IMR-90 (cell line): ENCODE measurements around the gene CAMK2D. TPM values are rescaled to one million over a fixed set of nuclear protein-coding genes. Genes with fewer than 3 reads are reported as not detected.
"Not testable (repeated sequence)": the region's sequence is repeated elsewhere in the genome, so short reads cannot be mapped to it uniquely, and the experiment has no call there.

ENCODE experiments used
- ATAC-seq: fragments of 200-7000 bp; cut with Tn5 transposase; 2 replicates; pipeline ENCODE4 v1.9.1; 2020; ENCODE audit warnings: low read depth, mild to moderate bottlenecking, moderate library complexity
- BruUV-seq: library from RNA; stranded (reverse); fragments of 400-500 nt; replicated peaks from 2 replicates; lab custom pipeline; 2021; lab: Mats Ljungman, UMichigan
- CTCF ChIA-PET: fragments of 300-600 bp; formaldehyde crosslinking; extraction: SDS; loops from one replicate; lab custom pipeline; 2021; ENCODE audit warnings: antibody characterized with exemption; lab: Yijun Ruan, JAX
- POLR2A ChIA-PET: fragments of 300-600 bp; sonication (Branson Sonifier 250); formaldehyde crosslinking; loops from one replicate; lab custom pipeline; 2022; ENCODE audit warnings: antibody characterized with exemption; ENCODE audit not compliant: unreplicated experiment; lab: Charles Lee
- DNase-seq: peaks from one replicate; pipeline ENCODE4 v3.0.0; 2013
- H2AFZ ChIP-seq: replicated peaks from 2 replicates; pipeline ENCODE3; 2013; ENCODE audit warnings: low read length, mild to moderate bottlenecking; ENCODE audit not compliant: poor library complexity
- H2AK5ac ChIP-seq: 2 replicates; pipeline ENCODE4 v1.6.1; 2013; ENCODE audit warnings: low read depth, low read length, inconsistent platforms
- H2AK9ac ChIP-seq: replicated peaks from 2 replicates; pipeline ENCODE3; 2013; ENCODE audit warnings: mild to moderate bottlenecking, low read depth, low read length, moderate library complexity; ENCODE audit not compliant: poor library complexity
- H2BK120ac ChIP-seq: 2 replicates; pipeline ENCODE4 v1.6.1; 2013; ENCODE audit warnings: low read depth, low read length, inconsistent platforms
- H2BK15ac ChIP-seq: 3 replicates; pipeline ENCODE4 v1.6.1; 2013; ENCODE audit warnings: low read depth, low read length, inconsistent platforms
- H2BK20ac ChIP-seq: 2 replicates; pipeline ENCODE4 v1.6.1; 2013; ENCODE audit warnings: low read depth, mild to moderate bottlenecking, inconsistent platforms, low read length, moderate library complexity
- H2BK5ac ChIP-seq: 2 replicates; pipeline ENCODE4 v1.6.1; 2013; ENCODE audit warnings: mild to moderate bottlenecking, low read depth, low read length, inconsistent platforms; ENCODE audit not compliant: poor library complexity, severe bottlenecking
- H3K14ac ChIP-seq: replicated peaks from 2 replicates; pipeline ENCODE4 v1.6.1; 2013; ENCODE audit warnings: low read depth, low read length, inconsistent platforms
- H3K18ac ChIP-seq: 2 replicates; pipeline ENCODE4 v1.6.1; 2013; ENCODE audit warnings: low read depth, low read length, control low read depth
- H3K23ac ChIP-seq: 2 replicates; pipeline ENCODE4 v1.6.1; 2013; ENCODE audit warnings: low read depth, low read length, inconsistent platforms
- H3K27ac ChIP-seq: 2 replicates; pipeline ENCODE4 v1.5.1; 2013; ENCODE audit warnings: mild to moderate bottlenecking, control low read depth, low read length; ENCODE audit not compliant: insufficient read depth
- H3K27me3 ChIP-seq: 2 replicates; pipeline ENCODE4 v1.6.1; 2013; ENCODE audit warnings: low read length; ENCODE audit not compliant: control insufficient read depth, insufficient read depth
- H3K36me3 ChIP-seq: 2 replicates; pipeline ENCODE4 v1.6.1; 2013; ENCODE audit warnings: low read length, mixed read lengths; ENCODE audit not compliant: control insufficient read depth, insufficient read depth
- H3K4ac ChIP-seq: 2 replicates; pipeline ENCODE4 v1.6.1; 2013; ENCODE audit warnings: low read depth, low read length, inconsistent platforms
- H3K4me1 ChIP-seq: 2 replicates; pipeline ENCODE4 v1.6.1; 2013; ENCODE audit warnings: low read length, mixed read lengths; ENCODE audit not compliant: control insufficient read depth, insufficient read depth
- H3K4me2 ChIP-seq: 2 replicates; pipeline ENCODE4 v1.6.1; 2013; ENCODE audit warnings: low read depth, mild to moderate bottlenecking, control low read depth, low read length, moderate library complexity
- H3K4me3 ChIP-seq: 2 replicates; pipeline ENCODE4 v1.5.1; 2013; ENCODE audit warnings: low read depth, mild to moderate bottlenecking, control low read depth, low read length, moderate library complexity; ENCODE audit not compliant: insufficient read depth
- H3K56ac ChIP-seq: 2 replicates; pipeline ENCODE4 v1.6.1; 2013; ENCODE audit warnings: low read length, inconsistent platforms; ENCODE audit not compliant: insufficient read depth; ENCODE audit errors: extremely low read depth
- H3K79me1 ChIP-seq, 2 experiments: 2 replicates each; pipeline ENCODE4 v1.6.1; 2013; ENCODE audit warnings: low read length in 2 of 2, inconsistent platforms in 1 of 2, low read depth in 1 of 2
- H3K9ac ChIP-seq: 2 replicates; pipeline ENCODE4 v1.6.1; 2013; ENCODE audit warnings: low read depth, low read length, control low read depth
- H3K9me1 ChIP-seq: 2 replicates; pipeline ENCODE4 v1.6.1; 2013; ENCODE audit warnings: low read length, inconsistent platforms; ENCODE audit not compliant: insufficient read depth
- H3K9me3 ChIP-seq: 2 replicates; pipeline ENCODE4 v1.6.1; 2013; ENCODE audit warnings: low read length; ENCODE audit not compliant: control insufficient read depth, insufficient read depth
- H4K20me1 ChIP-seq: 2 replicates; pipeline ENCODE4 v1.6.1; 2013; ENCODE audit warnings: low read length, inconsistent platforms; ENCODE audit not compliant: insufficient read depth
- H4K5ac ChIP-seq: 2 replicates; pipeline ENCODE4 v1.6.1; 2013; ENCODE audit warnings: mild to moderate bottlenecking, low read depth, low read length, control low read depth
- H4K8ac ChIP-seq, 2 experiments: 2 replicates each; pipeline ENCODE4 v1.6.1; 2013; ENCODE audit warnings: low read depth in 2 of 2, low read length in 2 of 2, control low read depth in 1 of 2, inconsistent platforms in 1 of 2
- H4K91ac ChIP-seq: 2 replicates; pipeline ENCODE4 v1.6.1; 2013; ENCODE audit warnings: low read depth, low read length, inconsistent platforms; ENCODE audit not compliant: insufficient read depth
- WGBS, 2 experiments: methylation state at CpG; one replicate each; pipeline versions ENCODE4 v1.1.5 to v1.1.7; 2013; ENCODE audit warnings: missing lambda C conversion rate in 2 of 2; ENCODE audit not compliant: insufficient read length in 1 of 2; ENCODE audit errors: extremely low coverage in 2 of 2; 5-methylcytosine and 5-hydroxymethylcytosine counted together
- dilution Hi-C: fragments of 300-500 bp; cut with HindIII; formaldehyde crosslinking; loops from one replicate; pipeline ENCODE4 v1.14.3; 2018; ENCODE audit warnings: low sequenced_read_pairs; ENCODE audit not compliant: unreplicated experiment
- in situ Hi-C: fragments of 300-500 bp; cut with MboI; formaldehyde crosslinking; loops from 3 replicates; pipeline ENCODE4 v1.14.3; 2019; ENCODE audit warnings: low sequenced_read_pairs, inconsistent platforms, mixed read lengths
- intact Hi-C: fragments of 100-400 bp; cut with micrococcal nuclease; formaldehyde crosslinking; loops from 2 replicates; pipeline ENCODE4 v1.10.0; 2022
- polyA plus RNA-seq, 3 experiments: library from polyadenylated mRNA; depleted of rRNA; stranded (reverse); fragments of >200 nt; gene quantifications; 2 replicates each; pipeline ENCODE4 v1.2.3, GENCODE V29; 2012; ENCODE audit warnings: low replicate concordance in 1 of 3
- total RNA-seq: library from RNA; depleted of rRNA; stranded (reverse); fragments of >200 nt; gene quantifications from 2 replicates; pipeline ENCODE4 v1.2.3, GENCODE V29; 2012

CAMK2D gene
- total and polyA plus RNA-seq, 2 of the 4 experiments (the other 2 are of a cell fraction) = 44.6 to 156 TPM

DNA sequence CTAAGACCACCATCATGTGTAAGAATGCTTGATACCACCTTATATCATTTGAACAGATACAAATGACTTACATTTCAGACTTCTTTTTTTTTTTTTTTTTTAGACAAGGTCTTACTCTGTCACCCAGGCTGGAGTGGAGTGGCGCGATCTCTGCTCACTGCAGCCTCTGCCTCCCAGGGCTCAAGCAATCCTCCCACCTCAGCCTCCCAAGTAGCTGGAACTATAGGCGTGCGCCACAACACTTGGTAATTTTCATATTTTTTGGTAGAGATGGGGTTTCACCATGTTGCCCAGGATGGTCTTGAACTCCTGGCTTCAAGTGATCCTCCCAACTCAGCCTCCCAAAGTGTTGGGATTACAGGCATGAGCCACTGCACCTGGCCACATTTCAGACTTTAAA is 76.4 kb downstream of the CAMK2D start:
- H2AK5ac ChIP-seq, H3K18ac ChIP-seq, H3K4me1 ChIP-seq, H3K4ac ChIP-seq, dilution Hi-C loops, POLR2A ChIA-PET, H3K27me3 ChIP-seq, intact Hi-C loops, H2AK9ac ChIP-seq, H3K4me3 ChIP-seq, H3K14ac ChIP-seq, H3K4me2 ChIP-seq, H3K23ac ChIP-seq, in situ Hi-C loops, H3K56ac ChIP-seq, H2BK120ac ChIP-seq, H3K36me3 ChIP-seq, H3K27ac ChIP-seq, BruUV-seq, H3K9me1 ChIP-seq, H4K8ac ChIP-seq, H4K91ac ChIP-seq, H2AFZ ChIP-seq, DNase-seq, ATAC-seq, H2BK15ac ChIP-seq, H4K5ac ChIP-seq, H3K9me3 ChIP-seq, H3K9ac ChIP-seq: not testable (repeated sequence)
- no CpG with 5 or more reads among the region's 4 CpGs for WGBS, 2 experiments
- Histone ChIP-seq H4K20me1 (peaks cover 13% of the 10 kb centered on the region; the same call in 1 of the 2 replicates), H3K79me1 (peaks cover 35 to 65% of the 10 kb centered on the region in 2 experiments), H2BK20ac (peak overlapping the region; percentile 49), H2BK5ac (peak overlapping the region; percentile 33)
- CTCF ChIA-PET = interaction anchor here (0.8 to 1.8 kb wide), 4 partner anchors 9 to 151 kb away, joined by 4 to 6 read pairs (median 6); no protein-coding TSS in a partner anchor
